Measurements from ENCODE around the gene RPS2. TPM values are rescaled to one million over a fixed set of nuclear protein-coding genes. Genes with fewer than 3 reads are reported as not detected.

The RPS2 gene
- total and polyA plus RNA-seq, 2 of the 8 experiments (the other 6 are each of a cell fraction or from before 2014, with no cell fraction given): 4,042 to 16,783 TPM

GRCh38 chr16:1944612-1945199 is 19.9 kb downstream of the RPS2 start:
- no peak overlapping the region for H4K91ac ChIP-seq (replicated peaks; ENCODE audit: insufficient read length, low read length)
- H3K9me3 ChIP-seq (ENCODE audit: insufficient read depth in 2 of 2, low read depth in 1 of 2, low read length in 1 of 2): no peaks in the 10 kb centered on the region
- no peak overlapping the region for H2BK120ac ChIP-seq (replicated peaks; ENCODE audit: low read depth, low read length)
- H3K18ac ChIP-seq (ENCODE audit: extremely low read depth, low read length): no peak overlapping the region
- H3K23ac ChIP-seq (ENCODE audit: insufficient read length): no peak overlapping the region
- FAIRE-seq: no peak
- no peak overlapping the region for H3K14ac ChIP-seq (ENCODE audit: insufficient read length)
- H3K4me3 ChIP-seq (ENCODE audit: extremely low read depth in 1 of 4, insufficient read depth in 2 of 4, low read depth in 3 of 4, low read length in 4 of 4): no peak overlapping the region
- no peak for TF ChIP-seq TEAD4 (IDR thresholded peaks at IDR 0.05; ENCODE audit: low read depth, low read length)
- no peak for TF ChIP-seq CHD1 (IDR thresholded peaks at IDR 0.05; ENCODE audit: low read depth, low read length)
- TF ChIP-seq CEBPB (IDR thresholded peaks at IDR 0.05; ENCODE audit: low read depth, low read length): no peak
- TF ChIP-seq EGR1 (IDR thresholded peaks at IDR 0.05; ENCODE audit: borderline replicate concordance, low read depth, low read length): no peak
- no peak for TF ChIP-seq RAD21 (IDR thresholded peaks at IDR 0.05 in 1 of 2, conservative IDR thresholded peaks at IDR 0.05 in 1 of 2; ENCODE audit: low read depth in 2 of 2, low read length in 2 of 2)
- TF ChIP-seq RBBP5 (IDR thresholded peaks at IDR 0.05; ENCODE audit: borderline replicate concordance, low read depth, low read length): no peak
- TF ChIP-seq YY1 (IDR thresholded peaks at IDR 0.05; ENCODE audit: low read depth, low read length): no peak
- no peak for TF ChIP-seq RFX5 (IDR thresholded peaks at IDR 0.05; ENCODE audit: borderline replicate concordance, low read depth, low read length)
- H4K20me1 ChIP-seq (replicated peaks in 1 of 2; ENCODE audit: control insufficient read depth in 1 of 2, insufficient read depth in 2 of 2, low read length in 2 of 2): peaks cover 0 to 4% of the 10 kb centered on the region in 2 experiments
- H3K23me2 ChIP-seq (ENCODE audit: low read depth, low read length): peaks cover 6% of the 10 kb centered on the region; the same call in 1 of the 2 replicates
- POLR2A ChIA-PET (ENCODE audit: partially characterized antibody): interaction anchor here (0.9 to 11.7 kb wide), 7 partner anchors 12 to 118 kb away, joined by 3 to 336 read pairs (median 3); partner anchors contain the start of genes FAHD1, HAGH, NDUFB10 and RNF151
- H3K9ac ChIP-seq (replicated peaks in 1 of 4; ENCODE audit: extremely low read depth in 1 of 4, low read depth in 3 of 4, low read length in 3 of 4): no peak overlapping the region
- no peak overlapping the region for H2BK20ac ChIP-seq (ENCODE audit: low read length)
- H2AFZ ChIP-seq (ENCODE audit: low read length): no peak overlapping the region
- H2BK15ac ChIP-seq (ENCODE audit: low read length): no peak overlapping the region
- H3K79me2 ChIP-seq (ENCODE audit: control insufficient read depth in 1 of 2, insufficient read depth in 2 of 2, low read length in 2 of 2): no peaks in the 10 kb centered on the region
- CTCF ChIA-PET (ENCODE audit: partially characterized antibody): interaction anchor here (0.9 to 6.3 kb wide), 9 partner anchors 9 to 133 kb away, joined by 3 to 62 read pairs (median 4); partner anchors contain the start of gene RPL3L
- H3K27ac ChIP-seq (ENCODE audit: low read depth, low read length): no peak overlapping the region
- no peak for DNase-seq (ENCODE audit: low read depth in 1 of 2, low spot score in 2 of 2)
- H2AK5ac ChIP-seq (ENCODE audit: low read depth, low read length): no peak overlapping the region
- H4K8ac ChIP-seq (ENCODE audit: extremely low read depth, insufficient read depth, low read length): no peak overlapping the region
- no peaks in the 10 kb centered on the region for H3K36me3 ChIP-seq (ENCODE audit: control insufficient read depth in 2 of 4, insufficient read depth in 4 of 4, low read length in 3 of 4)
- no peak overlapping the region for H2BK5ac ChIP-seq (ENCODE audit: low read depth, low read length)
- no peak overlapping the region for H2BK12ac ChIP-seq (ENCODE audit: low read depth, low read length)
- peaks cover 0 to 11% (median 6%) of the 10 kb centered on the region in 4 experiments; a peak in 5 of 7 replicates for H3K4me1 ChIP-seq (replicated peaks in 1 of 4; ENCODE audit: control insufficient read depth in 3 of 4, insufficient read depth in 4 of 4, low read length in 3 of 4)
- no peak overlapping the region for H4K5ac ChIP-seq (ENCODE audit: insufficient read length, low read depth, low read length)
- H3K4ac ChIP-seq (replicated peaks; ENCODE audit: insufficient read length, low read depth, low read length): no peak overlapping the region
- WGBS, 2 experiments (ENCODE audit: extremely low coverage in 1 of 2, insufficient coverage in 1 of 2, insufficient read length in 1 of 2, insufficient replicate concordance in 2 of 2, low coverage in 1 of 2, low lambda C conversion rate in 2 of 2, missing lambda C conversion rate in 1 of 2): 93% methylated on average over 19 of the region's 21 CpGs; no CpG with 5 or more reads in 1 of the 2 experiments
- H3K27me3 ChIP-seq (replicated peaks in 1 of 4; ENCODE audit: control insufficient read depth in 3 of 4, extremely low read depth in 1 of 4, insufficient read depth in 3 of 4, low read length in 3 of 4): peaks cover 0 to 2% (median 0%) of the 10 kb centered on the region in 4 experiments; a peak in 1 of 7 replicates
- no peak overlapping the region for H3K4me2 ChIP-seq (ENCODE audit: insufficient read depth in 1 of 2, low read depth in 2 of 2, low read length in 2 of 2)
- no peak overlapping the region for H3K56ac ChIP-seq (replicated peaks; ENCODE audit: insufficient read length, low read depth, low read length)
- H3K79me1 ChIP-seq (ENCODE audit: low read depth, low read length): no peaks in the 10 kb centered on the region

All from H1 (cell line).